ENCODE data around the gene PLET1.

DNA sequence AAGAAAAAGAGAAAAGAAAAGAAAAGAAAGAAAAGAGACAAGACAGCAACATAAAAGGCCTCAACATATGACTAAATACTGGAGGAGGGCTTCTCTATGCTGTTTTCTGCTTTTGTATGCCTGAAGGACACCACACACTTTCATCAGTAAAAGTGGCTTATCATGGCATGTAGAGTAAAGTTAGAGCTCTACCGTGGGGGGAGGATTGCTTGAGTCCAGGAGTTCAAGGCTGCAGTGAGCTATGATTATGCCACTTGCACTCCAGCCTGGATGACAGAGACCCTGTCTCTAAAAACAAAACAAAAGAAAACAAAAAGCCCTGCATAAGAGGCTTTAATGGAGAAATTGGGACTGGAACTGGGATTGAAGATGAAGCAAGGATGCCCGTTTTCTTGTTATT, 28.7 kb downstream of the PLET1 start:
- no peak for TF ChIP-seq EZH2phosphoT487 (IDR thresholded peaks at IDR 0.05; ENCODE audit: insufficient read depth, low read depth)
- TF ChIP-seq EZH2 (IDR thresholded peaks at IDR 0.05; ENCODE audit: insufficient read depth, poor library complexity, severe bottlenecking) = no peak

Measured in GM23248 (cell line).